ENCODE measurements around the gene PRR23E.

DNA sequence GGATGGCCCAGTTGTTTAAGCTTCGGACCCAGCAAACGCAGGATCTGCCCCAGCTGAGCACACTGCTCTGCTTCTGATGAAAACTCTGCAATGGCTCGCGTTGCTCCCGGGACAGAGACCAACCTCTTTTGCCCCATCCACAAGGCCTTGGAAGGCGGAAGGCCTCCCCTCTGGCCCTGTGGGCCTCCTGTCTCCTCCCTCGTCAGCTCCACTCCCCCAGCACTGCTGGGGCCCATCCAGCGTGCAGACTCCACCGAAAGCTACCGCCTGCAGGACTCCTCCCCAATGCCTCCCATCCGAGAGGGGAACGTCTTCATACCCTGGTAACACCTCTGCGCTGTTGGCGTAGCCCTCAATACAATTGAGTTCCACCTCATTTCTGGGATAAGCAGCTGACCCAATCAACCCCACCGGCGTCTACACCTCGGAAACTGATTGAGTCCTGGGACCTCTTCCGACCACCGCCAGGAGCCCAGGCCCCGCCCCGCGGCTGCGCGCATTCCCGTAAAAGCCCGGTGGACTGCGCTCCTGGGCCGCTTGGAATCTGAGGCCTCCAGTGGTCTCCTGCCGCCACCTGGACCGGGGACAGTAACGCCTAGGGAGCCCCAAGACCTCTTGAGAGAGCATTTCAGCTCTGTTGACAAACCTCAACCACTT, at the start of gene PRR23E:
- no peak for TF ChIP-seq POLR2A (IDR thresholded peaks at IDR 0.05)
- TF ChIP-seq, protein P1, sequence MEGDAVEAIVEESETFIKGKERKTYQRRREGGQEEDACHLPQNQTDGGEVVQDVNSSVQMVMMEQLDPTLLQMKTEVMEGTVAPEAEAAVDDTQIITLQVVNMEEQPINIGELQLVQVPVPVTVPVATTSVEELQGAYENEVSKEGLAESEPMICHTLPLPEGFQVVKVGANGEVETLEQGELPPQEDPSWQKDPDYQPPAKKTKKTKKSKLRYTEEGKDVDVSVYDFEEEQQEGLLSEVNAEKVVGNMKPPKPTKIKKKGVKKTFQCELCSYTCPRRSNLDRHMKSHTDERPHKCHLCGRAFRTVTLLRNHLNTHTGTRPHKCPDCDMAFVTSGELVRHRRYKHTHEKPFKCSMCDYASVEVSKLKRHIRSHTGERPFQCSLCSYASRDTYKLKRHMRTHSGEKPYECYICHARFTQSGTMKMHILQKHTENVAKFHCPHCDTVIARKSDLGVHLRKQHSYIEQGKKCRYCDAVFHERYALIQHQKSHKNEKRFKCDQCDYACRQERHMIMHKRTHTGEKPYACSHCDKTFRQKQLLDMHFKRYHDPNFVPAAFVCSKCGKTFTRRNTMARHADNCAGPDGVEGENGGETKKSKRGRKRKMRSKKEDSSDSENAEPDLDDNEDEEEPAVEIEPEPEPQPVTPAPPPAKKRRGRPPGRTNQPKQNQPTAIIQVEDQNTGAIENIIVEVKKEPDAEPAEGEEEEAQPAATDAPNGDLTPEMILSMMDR (IDR thresholded peaks at IDR 0.05) = no peak
